HepG2 (cell line): ENCODE data around the gene SLC25A11. TPM values are rescaled to one million over a fixed set of nuclear protein-coding genes. Genes with fewer than 3 reads are reported as not detected.
A peak's percentile ranks its signal among the peaks of the same experiment; 100 is the strongest.

Source experiments
- AKAP8 ChIP-seq: sonication (generic); formaldehyde crosslinking; IDR thresholded peaks from 2 replicates; pipeline ENCODE4 v1.5.1; 2020; ENCODE audit warnings: mild to moderate bottlenecking, missing genetic modification reagents
- ASH2L ChIP-seq: fragments of 300-600, 200-600 bp; sonication (generic); IDR thresholded peaks from 2 replicates; pipeline ENCODE4 v1.7.0; 2017; ENCODE audit warnings: low read depth, mild to moderate bottlenecking, moderate library complexity, mixed read lengths, low read length; ENCODE audit not compliant: insufficient read length
- FOXP1 ChIP-seq, 2 experiments: fragments of 450-650 bp in 1 of 2; IDR thresholded peaks; 2 replicates each; pipeline ENCODE4 v1.6.1; 2017 to 2018; ENCODE audit warnings: antibody characterized with exemption in 1 of 2
- HOXA3 ChIP-seq: sonication (generic); formaldehyde crosslinking; IDR thresholded peaks from 2 replicates; pipeline ENCODE4 v1.5.0; 2020; ENCODE audit warnings: missing genetic modification reagents
- KMT2B ChIP-seq: IDR thresholded peaks from 2 replicates; pipeline ENCODE4 v1.6.1; 2016; ENCODE audit warnings: missing genetic modification reagents, missing compliant biosample characterization
- LCORL ChIP-seq, 2 experiments: fragments of 450-650 bp in 1 of 2; sonication (generic) in 1 of 2; formaldehyde crosslinking in 1 of 2; IDR thresholded peaks; 2 replicates each; pipeline versions ENCODE4 v1.5.0 to v1.6.1; 2017 to 2020; ENCODE audit warnings: antibody characterized with exemption in 1 of 2, missing genetic modification reagents in 1 of 2
- MED1 ChIP-seq: sonication (generic); formaldehyde crosslinking; IDR thresholded peaks from 2 replicates; pipeline ENCODE4 v1.4.0; 2020; ENCODE audit warnings: missing genetic modification reagents
- MIXL1 ChIP-seq: IDR thresholded peaks from 2 replicates; pipeline ENCODE4 v1.6.1; 2016
- REL ChIP-seq: sonication (generic); formaldehyde crosslinking; conservative IDR thresholded peaks from 2 replicates; pipeline ENCODE4 v1.8.0; 2022; ENCODE audit warnings: mild to moderate bottlenecking, missing genetic modification reagents, moderate library complexity
- RFXANK ChIP-seq: IDR thresholded peaks from 2 replicates; pipeline ENCODE4 v1.6.1; 2016
- SMAD1 ChIP-seq: sonication (generic); formaldehyde crosslinking; IDR thresholded peaks from 2 replicates; pipeline ENCODE4 v1.4.0; 2020; ENCODE audit warnings: missing genetic modification reagents, low read depth, mild to moderate bottlenecking, borderline replicate concordance
- SUZ12 ChIP-seq: fragments of 150-350 bp; IDR thresholded peaks from 2 replicates; pipeline ENCODE4 v1.6.1; 2014; ENCODE audit warnings: low read depth, low read length
- YEATS2 ChIP-seq: sonication (generic); formaldehyde crosslinking; IDR thresholded peaks from 2 replicates; pipeline ENCODE4 v1.4.0; 2020; ENCODE audit warnings: missing genetic modification reagents, borderline replicate concordance
- ZFP36 ChIP-seq: fragments of 150-350 bp; IDR thresholded peaks from 2 replicates; pipeline ENCODE4 v1.6.1; 2018; ENCODE audit warnings: borderline replicate concordance, low read length, low read depth; ENCODE audit not compliant: partially characterized antibody
- ZNF33A ChIP-seq: sonication (generic); formaldehyde crosslinking; IDR thresholded peaks from 2 replicates; pipeline ENCODE4 v1.5.1; 2020; ENCODE audit warnings: missing genetic modification reagents, mild to moderate bottlenecking, moderate library complexity, borderline replicate concordance
- ZSCAN9 ChIP-seq: IDR thresholded peaks from 2 replicates; pipeline ENCODE4 v1.6.1; 2016; ENCODE audit warnings: borderline replicate concordance
- polyA plus RNA-seq, 8 experiments: library from polyadenylated mRNA; depleted of rRNA in 3 of 8; stranded (reverse) in 7 of 8; unstranded in 1 of 8; fragments of >200 nt; fragmentation: Illumina TruSeq in 4 of 8; extraction: Trizol in 4 of 8; gene quantifications; 2 replicates each; pipeline versions ENCODE4 v1.2.1 to v1.2.3, GENCODE V29; 2011 to 2016; ENCODE audit warnings: low read depth in 4 of 8, missing spikeins in 1 of 8, mixed read lengths in 1 of 8; ENCODE audit not compliant: insufficient read depth in 1 of 8
- total RNA-seq, 5 experiments: library from RNA; depleted of rRNA; stranded (reverse); fragments of >200 nt; fragmentation: Illumina TruSeq; extraction: Trizol; gene quantifications; 2 replicates each; pipeline ENCODE4 v1.2.3, GENCODE V29; 2016; ENCODE audit warnings: low read depth in 1 of 5
- TF ChIP-seq, protein P1 (sequence below), 2 experiments: IDR thresholded peaks; 2 replicates each; pipeline ENCODE4 v1.6.1; 2011 to 2012; ENCODE audit warnings: low read length in 2 of 2, borderline replicate concordance in 1 of 2, low read depth in 1 of 2, mild to moderate bottlenecking in 1 of 2, moderate library complexity in 1 of 2
- TF ChIP-seq, protein P2 (sequence below): sonication (generic); formaldehyde crosslinking; IDR thresholded peaks from 2 replicates; pipeline ENCODE4 v1.4.0; 2020; ENCODE audit warnings: missing genetic modification reagents
- TF ChIP-seq, protein P3 (sequence below): sonication (generic); formaldehyde crosslinking; IDR thresholded peaks from 2 replicates; pipeline ENCODE4 v1.5.1; 2020; ENCODE audit warnings: missing genetic modification reagents, mild to moderate bottlenecking, borderline replicate concordance

Gene SLC25A11
- total and polyA plus RNA-seq, 2 of the 13 experiments (the other 11 are each of a cell fraction or from before 2014, with no cell fraction given): 35.4 to 47.2 TPM

DNA sequence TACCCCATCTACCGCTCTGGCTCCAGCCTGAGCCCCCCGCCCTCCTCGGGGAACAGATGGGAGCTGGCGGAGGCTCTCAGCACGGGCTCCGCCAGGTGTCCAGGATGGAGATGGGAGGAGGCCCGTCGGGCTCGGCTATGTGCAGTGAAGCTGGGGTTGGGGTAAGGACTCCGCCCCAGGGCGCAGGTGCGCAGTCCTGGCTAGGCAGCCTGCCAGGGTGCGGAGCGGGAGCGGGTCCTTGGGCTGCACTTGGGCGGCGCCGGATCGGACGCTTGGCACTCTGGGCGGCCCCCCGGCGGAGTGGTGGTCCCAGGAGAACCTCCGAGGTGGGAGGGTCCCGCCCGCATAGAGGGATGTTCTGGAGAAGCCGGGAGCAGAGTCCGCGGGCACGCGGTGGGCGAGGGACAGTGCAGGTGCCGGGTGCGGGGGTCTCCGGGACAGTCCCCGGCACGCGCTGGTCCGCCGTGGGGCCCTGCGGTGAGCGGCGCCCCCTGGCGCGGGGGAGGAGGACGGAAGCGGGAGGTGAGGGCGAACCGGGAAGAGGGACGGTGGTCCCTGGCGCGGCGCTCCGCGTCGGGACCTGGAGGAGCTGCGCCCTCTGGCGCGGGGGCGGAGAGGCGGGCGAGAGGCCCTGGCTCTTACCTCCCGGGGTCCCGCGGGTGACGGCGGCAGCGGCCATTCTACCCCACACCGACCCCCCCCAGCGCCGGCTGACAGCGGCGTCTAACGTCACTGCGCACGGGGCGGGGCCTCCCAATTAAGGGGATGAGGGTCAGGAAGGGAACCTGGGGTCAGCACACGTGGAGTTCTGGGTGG is 47.3 kb upstream of the SLC25A11 start, which contains the start of gene CAMTA2 (continued):
- TF ChIP-seq, protein P1, sequence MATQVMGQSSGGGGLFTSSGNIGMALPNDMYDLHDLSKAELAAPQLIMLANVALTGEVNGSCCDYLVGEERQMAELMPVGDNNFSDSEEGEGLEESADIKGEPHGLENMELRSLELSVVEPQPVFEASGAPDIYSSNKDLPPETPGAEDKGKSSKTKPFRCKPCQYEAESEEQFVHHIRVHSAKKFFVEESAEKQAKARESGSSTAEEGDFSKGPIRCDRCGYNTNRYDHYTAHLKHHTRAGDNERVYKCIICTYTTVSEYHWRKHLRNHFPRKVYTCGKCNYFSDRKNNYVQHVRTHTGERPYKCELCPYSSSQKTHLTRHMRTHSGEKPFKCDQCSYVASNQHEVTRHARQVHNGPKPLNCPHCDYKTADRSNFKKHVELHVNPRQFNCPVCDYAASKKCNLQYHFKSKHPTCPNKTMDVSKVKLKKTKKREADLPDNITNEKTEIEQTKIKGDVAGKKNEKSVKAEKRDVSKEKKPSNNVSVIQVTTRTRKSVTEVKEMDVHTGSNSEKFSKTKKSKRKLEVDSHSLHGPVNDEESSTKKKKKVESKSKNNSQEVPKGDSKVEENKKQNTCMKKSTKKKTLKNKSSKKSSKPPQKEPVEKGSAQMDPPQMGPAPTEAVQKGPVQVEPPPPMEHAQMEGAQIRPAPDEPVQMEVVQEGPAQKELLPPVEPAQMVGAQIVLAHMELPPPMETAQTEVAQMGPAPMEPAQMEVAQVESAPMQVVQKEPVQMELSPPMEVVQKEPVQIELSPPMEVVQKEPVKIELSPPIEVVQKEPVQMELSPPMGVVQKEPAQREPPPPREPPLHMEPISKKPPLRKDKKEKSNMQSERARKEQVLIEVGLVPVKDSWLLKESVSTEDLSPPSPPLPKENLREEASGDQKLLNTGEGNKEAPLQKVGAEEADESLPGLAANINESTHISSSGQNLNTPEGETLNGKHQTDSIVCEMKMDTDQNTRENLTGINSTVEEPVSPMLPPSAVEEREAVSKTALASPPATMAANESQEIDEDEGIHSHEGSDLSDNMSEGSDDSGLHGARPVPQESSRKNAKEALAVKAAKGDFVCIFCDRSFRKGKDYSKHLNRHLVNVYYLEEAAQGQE (IDR thresholded peaks at IDR 0.05; ENCODE audit: borderline replicate concordance in 1 of 2, low read depth in 1 of 2, low read length in 2 of 2): no peak
- TF ChIP-seq YEATS2: peak; percentile 58; the same call in 1 of the 2 replicates
- TF ChIP-seq REL: peak; percentile 67; the same call in 1 of the 2 replicates
- peak; percentile 64 for TF ChIP-seq ASH2L
- no peak for TF ChIP-seq LCORL (IDR thresholded peaks at IDR 0.05)
- TF ChIP-seq LCORL (CRISPR knock-in tag; IDR thresholded peaks at IDR 0.05): peak; percentile 69
- TF ChIP-seq ZSCAN9 (CRISPR knock-in tag): peak; percentile 66; the same call in 1 of the 2 replicates
- TF ChIP-seq ZNF33A (CRISPR knock-in tag): no peak
- 0 out of 2 replicates have a peak, but pooled peaks have one; percentile 82 for TF ChIP-seq AKAP8 (CRISPR knock-in tag)
- no peak for TF ChIP-seq SUZ12
- TF ChIP-seq, protein P2, sequence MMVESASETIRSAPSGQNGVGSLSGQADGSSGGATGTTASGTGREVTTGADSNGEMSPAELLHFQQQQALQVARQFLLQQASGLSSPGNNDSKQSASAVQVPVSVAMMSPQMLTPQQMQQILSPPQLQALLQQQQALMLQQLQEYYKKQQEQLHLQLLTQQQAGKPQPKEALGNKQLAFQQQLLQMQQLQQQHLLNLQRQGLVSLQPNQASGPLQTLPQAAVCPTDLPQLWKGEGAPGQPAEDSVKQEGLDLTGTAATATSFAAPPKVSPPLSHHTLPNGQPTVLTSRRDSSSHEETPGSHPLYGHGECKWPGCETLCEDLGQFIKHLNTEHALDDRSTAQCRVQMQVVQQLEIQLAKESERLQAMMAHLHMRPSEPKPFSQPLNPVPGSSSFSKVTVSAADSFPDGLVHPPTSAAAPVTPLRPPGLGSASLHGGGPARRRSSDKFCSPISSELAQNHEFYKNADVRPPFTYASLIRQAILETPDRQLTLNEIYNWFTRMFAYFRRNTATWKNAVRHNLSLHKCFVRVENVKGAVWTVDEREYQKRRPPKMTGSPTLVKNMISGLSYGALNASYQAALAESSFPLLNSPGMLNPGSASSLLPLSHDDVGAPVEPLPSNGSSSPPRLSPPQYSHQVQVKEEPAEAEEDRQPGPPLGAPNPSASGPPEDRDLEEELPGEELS (CRISPR knock-in tag): no peak; the same call in 1 of the 2 replicates
- TF ChIP-seq MED1 (CRISPR knock-in tag): no peak; the same call in 1 of the 2 replicates
- TF ChIP-seq, protein P3, sequence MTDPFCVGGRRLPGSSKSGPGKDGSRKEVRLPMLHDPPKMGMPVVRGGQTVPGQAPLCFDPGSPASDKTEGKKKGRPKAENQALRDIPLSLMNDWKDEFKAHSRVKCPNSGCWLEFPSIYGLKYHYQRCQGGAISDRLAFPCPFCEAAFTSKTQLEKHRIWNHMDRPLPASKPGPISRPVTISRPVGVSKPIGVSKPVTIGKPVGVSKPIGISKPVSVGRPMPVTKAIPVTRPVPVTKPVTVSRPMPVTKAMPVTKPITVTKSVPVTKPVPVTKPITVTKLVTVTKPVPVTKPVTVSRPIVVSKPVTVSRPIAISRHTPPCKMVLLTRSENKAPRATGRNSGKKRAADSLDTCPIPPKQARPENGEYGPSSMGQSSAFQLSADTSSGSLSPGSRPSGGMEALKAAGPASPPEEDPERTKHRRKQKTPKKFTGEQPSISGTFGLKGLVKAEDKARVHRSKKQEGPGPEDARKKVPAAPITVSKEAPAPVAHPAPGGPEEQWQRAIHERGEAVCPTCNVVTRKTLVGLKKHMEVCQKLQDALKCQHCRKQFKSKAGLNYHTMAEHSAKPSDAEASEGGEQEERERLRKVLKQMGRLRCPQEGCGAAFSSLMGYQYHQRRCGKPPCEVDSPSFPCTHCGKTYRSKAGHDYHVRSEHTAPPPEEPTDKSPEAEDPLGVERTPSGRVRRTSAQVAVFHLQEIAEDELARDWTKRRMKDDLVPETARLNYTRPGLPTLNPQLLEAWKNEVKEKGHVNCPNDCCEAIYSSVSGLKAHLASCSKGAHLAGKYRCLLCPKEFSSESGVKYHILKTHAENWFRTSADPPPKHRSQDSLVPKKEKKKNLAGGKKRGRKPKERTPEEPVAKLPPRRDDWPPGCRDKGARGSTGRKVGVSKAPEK (CRISPR knock-in tag): no peak
- no peak for TF ChIP-seq FOXP1 (IDR thresholded peaks at IDR 0.05)
- TF ChIP-seq FOXP1 (CRISPR knock-in tag; IDR thresholded peaks at IDR 0.05): no peak
- TF ChIP-seq MIXL1: peak; percentile 71
- TF ChIP-seq KMT2B (CRISPR knock-in tag): peak; percentile 62
- TF ChIP-seq SMAD1 (CRISPR knock-in tag): no peak
- 0 out of 2 replicates have a peak, but pooled peaks have one; percentile 37 for TF ChIP-seq RFXANK (CRISPR knock-in tag)
- TF ChIP-seq HOXA3 (CRISPR knock-in tag): peak; percentile 87
- no peak for TF ChIP-seq ZFP36
